Transverse colon (tissue), 4 donors: ENCODE measurements around the gene HMCN2. TPM values are rescaled to one million over a fixed set of nuclear protein-coding genes. Genes with fewer than 3 reads are reported as not detected.

Experiments used
- DNase-seq: peaks from one replicate; pipeline ENCODE4 v3.0.0-alpha.2; 2019
- H3K27ac ChIP-seq, 4 donors: fragments of 200-600 bp; sonication (generic); 2 replicates each; pipeline ENCODE4 v1.5.1; 2016 to 2018; ENCODE audit warnings: inconsistent platforms in 4 of 4
- H3K27me3 ChIP-seq: fragments of 200-600 bp; sonication (generic); 2 replicates; pipeline ENCODE4 v1.5.1; 2017; ENCODE audit warnings: inconsistent platforms
- H3K36me3 ChIP-seq, 4 donors: fragments of 200-600 bp; sonication (generic); 2 replicates each; pipeline ENCODE4 v1.5.1; 2017 to 2019; ENCODE audit warnings: inconsistent platforms in 4 of 4
- H3K4me1 ChIP-seq, 4 donors: fragments of 200-600 bp; sonication (generic); 2 replicates each; pipeline ENCODE4 v1.5.1; 2017 to 2020; ENCODE audit warnings: inconsistent platforms in 4 of 4
- H3K4me3 ChIP-seq, 4 donors: fragments of 200-600 bp; sonication (generic); 1 replicate in 1 of 4; 2 replicates in 3 of 4; pipeline versions ENCODE4 v1.5.1 to v1.6.1; 2017 to 2019; ENCODE audit warnings: inconsistent platforms in 4 of 4
- H3K9me3 ChIP-seq, 2 donors: fragments of 200-600 bp; sonication (generic); 2 replicates each; pipeline ENCODE4 v1.5.1; 2017 to 2019; ENCODE audit warnings: inconsistent platforms in 2 of 2
- CTCF ChIP-seq, 5 experiments: fragments of 200-600 bp in 3 of 5; fragments of 450-650 bp in 2 of 5; sonication (generic) in 3 of 5; IDR thresholded peaks; 1 replicate in 2 of 5; 2 replicates in 3 of 5; pipeline ENCODE4 v1.5.1; 2016 to 2017; ENCODE audit warnings: antibody characterized with exemption in 5 of 5, inconsistent platforms in 3 of 5, mild to moderate bottlenecking in 2 of 5, moderate library complexity in 1 of 5
- EP300 ChIP-seq: sonication (generic); formaldehyde crosslinking; IDR thresholded peaks from one replicate; pipeline ENCODE4 v1.6.1; 2017; ENCODE audit warnings: antibody characterized with exemption, low read depth
- POLR2A ChIP-seq: fragments of 450-650 bp; IDR thresholded peaks from one replicate; pipeline ENCODE4 v1.6.1; 2016; ENCODE audit warnings: antibody characterized with exemption, mild to moderate bottlenecking, moderate library complexity
- POLR2AphosphoS5 ChIP-seq, 3 donors: sonication (generic); formaldehyde crosslinking; IDR thresholded peaks; one replicate each; pipeline ENCODE4 v1.6.1; 2016; ENCODE audit warnings: antibody characterized with exemption in 3 of 3
- WGBS, 2 donors: methylation state at CpG; one replicate each; pipeline ENCODE4 v1.1.5; 2018; ENCODE audit warnings: low coverage in 1 of 2; 5-methylcytosine and 5-hydroxymethylcytosine counted together
- in situ Hi-C, 4 donors: fragments of 200-750 bp; cut with MboI; loops; one replicate each; pipeline versions ENCODE4 v1.15.0 to v1.15.1; 2017; ENCODE audit warnings: low sequenced_read_pairs in 3 of 4, low pct_ligation_motif_present in 1 of 4, low pct_unique_long_range_greater_than_20kb in 1 of 4
- intact Hi-C: fragments of 100-400 bp; cut with DNase I; formaldehyde crosslinking; loops from one replicate; pipeline ENCODE4 v1.15.1; 2023; ENCODE audit warnings: low total_unique reads
- total RNA-seq, 4 donors: library from RNA; depleted of rRNA; stranded (reverse); fragments of >200 nt; gene quantifications; one replicate each; pipeline ENCODE4 v1.1.0, GENCODE V29; 2016

The HMCN2 gene
- total RNA-seq, 4 donors from 2014 or later: 7.8 to 40.0 (median 15.2) TPM

GRCh38 chr9:130304643-130305042 is 39.1 kb downstream of the HMCN2 start:
- Histone ChIP-seq H3K27ac (peak overlapping the region in 3 of 4 donors; percentile 74 to 80 (median 78)), H3K9me3 (no peaks in the 10 kb centered on the region), H3K4me3 (no peak overlapping the region), H3K27me3 (no peaks in the 10 kb centered on the region), H3K4me1 (peaks cover 0 to 35% (median 21%) of the 10 kb centered on the region in 4 donors), H3K36me3 (no peaks in the 10 kb centered on the region)
- in situ Hi-C loops (no loop called here), intact Hi-C loops (no loop called here)
- TF ChIP-seq POLR2A: no peak
- TF ChIP-seq EP300: no peak
- no peak for TF ChIP-seq CTCF (IDR thresholded peaks at IDR 0.05)
- TF ChIP-seq POLR2AphosphoS5 (IDR thresholded peaks at IDR 0.05): no peak
- DNase-seq: no peak
- 79% methylated on average over 10 of the region's 19 CpGs; no CpG with 5 or more reads in 1 of the 2 donors for WGBS, 2 donors

GRCh38 chr9:130305381-130305780 is 39.8 kb downstream of the HMCN2 start:
- no peak for DNase-seq
- intact Hi-C loops: no loop called here
- TF ChIP-seq CTCF (IDR thresholded peaks at IDR 0.05) (no peak), POLR2A (no peak), POLR2AphosphoS5 (IDR thresholded peaks at IDR 0.05) (no peak), EP300 (no peak)
- H3K9me3 ChIP-seq: no peaks in the 10 kb centered on the region
- H3K36me3 ChIP-seq: no peaks in the 10 kb centered on the region
- H3K27me3 ChIP-seq: no peaks in the 10 kb centered on the region
- peaks cover 0 to 35% (median 21%) of the 10 kb centered on the region in 4 donors for H3K4me1 ChIP-seq
- 63 to 67% methylated on average over 1 to 4 of the region's 4 CpGs for WGBS, 2 donors
- no peak overlapping the region for H3K4me3 ChIP-seq
- H3K27ac ChIP-seq: peak overlapping the region; percentile 11 to 80 (median 76)
- in situ Hi-C loops: no loop called here

GRCh38 chr9:130306823-130307666 is 41.5 kb downstream of the HMCN2 start:
- TF ChIP-seq POLR2AphosphoS5 (IDR thresholded peaks at IDR 0.05) (no peak), CTCF (IDR thresholded peaks at IDR 0.05) (no peak), EP300 (no peak), POLR2A (no peak)
- Histone ChIP-seq H3K9me3 (no peaks in the 10 kb centered on the region), H3K4me3 (no peak overlapping the region), H3K36me3 (no peaks in the 10 kb centered on the region), H3K4me1 (peaks cover 0 to 24% (median 18%) of the 10 kb centered on the region in 4 donors), H3K27me3 (no peaks in the 10 kb centered on the region), H3K27ac (no peak overlapping the region)
- intact Hi-C loops (no loop called here), in situ Hi-C loops (no loop called here)
- DNase-seq: no peak
- 59 to 73% methylated on average over 9 to 21 of the region's 21 CpGs for WGBS, 2 donors

GRCh38 chr9:130307667-130307943 is 42.0 kb downstream of the HMCN2 start:
- in situ Hi-C loops (no loop called here), intact Hi-C loops (no loop called here)
- no peaks in the 10 kb centered on the region for H3K36me3 ChIP-seq
- no peak overlapping the region for H3K27ac ChIP-seq
- H3K27me3 ChIP-seq: no peaks in the 10 kb centered on the region
- no peak for DNase-seq
- no peak for TF ChIP-seq POLR2AphosphoS5 (IDR thresholded peaks at IDR 0.05)
- no peak for TF ChIP-seq CTCF (IDR thresholded peaks at IDR 0.05)
- TF ChIP-seq POLR2A: no peak
- TF ChIP-seq EP300: no peak
- H3K4me3 ChIP-seq: no peak overlapping the region
- 71% methylated on average over 3 of the region's 5 CpGs; no CpG with 5 or more reads in 1 of the 2 donors for WGBS, 2 donors
- peaks cover 0 to 24% (median 18%) of the 10 kb centered on the region in 4 donors for H3K4me1 ChIP-seq
- H3K9me3 ChIP-seq: no peaks in the 10 kb centered on the region
